GM23338 (cell line): ENCODE results near the gene CDC23.

Source experiments
- CREB1 ChIP-seq: fragments of 250-450 bp; sonication (Bioruptor Pico); IDR thresholded peaks from 2 replicates; pipeline ENCODE4 v1.5.0; 2020; ENCODE audit warnings: low read depth, mild to moderate bottlenecking, moderate library complexity
- EZH2 ChIP-seq: fragments of 200-600 bp; sonication (generic); IDR thresholded peaks from one replicate; pipeline ENCODE4 v1.8.0; 2017; ENCODE audit warnings: antibody characterized with exemption, mild to moderate bottlenecking, low read depth; ENCODE audit not compliant: unreplicated experiment
- EZH2phosphoT487 ChIP-seq: fragments of 200-600 bp; sonication (generic); IDR thresholded peaks from one replicate; pipeline ENCODE4 v1.8.1; 2018; ENCODE audit warnings: antibody characterized with exemption; ENCODE audit not compliant: unreplicated experiment
- JUNB ChIP-seq: IDR thresholded peaks from one replicate; pipeline ENCODE4 v1.6.1; 2016; ENCODE audit warnings: antibody characterized with exemption; ENCODE audit not compliant: unreplicated experiment
- NANOG ChIP-seq: IDR thresholded peaks from 2 replicates; pipeline ENCODE4 v1.6.1; 2016; ENCODE audit warnings: antibody characterized with exemption, borderline replicate concordance
- POLR2AphosphoS5 ChIP-seq: IDR thresholded peaks from 2 replicates; pipeline ENCODE4 v1.6.1; 2016; ENCODE audit warnings: antibody characterized with exemption, low read depth
- REST ChIP-seq: IDR thresholded peaks from one replicate; pipeline ENCODE4 v1.6.1; 2018; ENCODE audit warnings: antibody characterized with exemption; ENCODE audit not compliant: unreplicated experiment
- ZNF114 ChIP-seq: fragments of 250-450 bp; sonication (Bioruptor Pico); IDR thresholded peaks from 2 replicates; pipeline ENCODE4 v1.5.0; 2020; ENCODE audit warnings: mild to moderate bottlenecking, moderate library complexity
- ZNF331 ChIP-seq: fragments of 250-450 bp; sonication (Bioruptor Pico); IDR thresholded peaks from 2 replicates; pipeline ENCODE4 v1.5.0; 2020; ENCODE audit warnings: low read depth, mild to moderate bottlenecking, moderate library complexity
- TF ChIP-seq, protein P1 (sequence below), 2 experiments: fragments of 200-600 bp in 1 of 2; sonication (generic) in 1 of 2; conservative IDR thresholded peaks; 2 replicates each; pipeline versions ENCODE4 v1.5.1 to v1.6.1; 2016 to 2017; ENCODE audit warnings: antibody characterized with exemption in 2 of 2, low read depth in 2 of 2, mild to moderate bottlenecking in 2 of 2, moderate library complexity in 1 of 2

GRCh38 chr5:138252944-138253343 is 39.8 kb upstream of the CDC23 start:
- TF ChIP-seq POLR2AphosphoS5 (no peak), EZH2 (no peak), CREB1 (CRISPR knock-in tag) (no peak), ZNF331 (CRISPR knock-in tag) (no peak), JUNB (no peak), EZH2phosphoT487 (no peak), REST (no peak), ZNF114 (CRISPR knock-in tag) (no peak), NANOG (no peak)
- TF ChIP-seq, protein P1, sequence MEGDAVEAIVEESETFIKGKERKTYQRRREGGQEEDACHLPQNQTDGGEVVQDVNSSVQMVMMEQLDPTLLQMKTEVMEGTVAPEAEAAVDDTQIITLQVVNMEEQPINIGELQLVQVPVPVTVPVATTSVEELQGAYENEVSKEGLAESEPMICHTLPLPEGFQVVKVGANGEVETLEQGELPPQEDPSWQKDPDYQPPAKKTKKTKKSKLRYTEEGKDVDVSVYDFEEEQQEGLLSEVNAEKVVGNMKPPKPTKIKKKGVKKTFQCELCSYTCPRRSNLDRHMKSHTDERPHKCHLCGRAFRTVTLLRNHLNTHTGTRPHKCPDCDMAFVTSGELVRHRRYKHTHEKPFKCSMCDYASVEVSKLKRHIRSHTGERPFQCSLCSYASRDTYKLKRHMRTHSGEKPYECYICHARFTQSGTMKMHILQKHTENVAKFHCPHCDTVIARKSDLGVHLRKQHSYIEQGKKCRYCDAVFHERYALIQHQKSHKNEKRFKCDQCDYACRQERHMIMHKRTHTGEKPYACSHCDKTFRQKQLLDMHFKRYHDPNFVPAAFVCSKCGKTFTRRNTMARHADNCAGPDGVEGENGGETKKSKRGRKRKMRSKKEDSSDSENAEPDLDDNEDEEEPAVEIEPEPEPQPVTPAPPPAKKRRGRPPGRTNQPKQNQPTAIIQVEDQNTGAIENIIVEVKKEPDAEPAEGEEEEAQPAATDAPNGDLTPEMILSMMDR (conservative IDR thresholded peaks at IDR 0.05; ENCODE audit: low read depth in 2 of 2): no peak
